OCI-LY3 (cell line): ENCODE measurements around the gene WSCD2.

ENCODE experiments used
- H2AFZ ChIP-seq: fragments of 200-600, 300-600 bp; shearing (Covaris generic); 2 replicates; pipeline ENCODE4 v1.6.0; 2014; ENCODE audit warnings: antibody characterized with exemption, low read depth, low read length
- H3K27ac ChIP-seq: fragments of 200-600, 300-600 bp; sonication (generic); 2 replicates; pipeline ENCODE4 v1.5.1; 2014; ENCODE audit warnings: mild to moderate bottlenecking, low read length, moderate library complexity, mixed read lengths
- H3K27me3 ChIP-seq: fragments of 200-600, 300-600 bp; sonication (generic); 2 replicates; pipeline ENCODE4 v1.6.1; 2014; ENCODE audit warnings: low read depth, low read length, mixed read lengths
- H3K36me3 ChIP-seq: fragments of 200-600, 300-600 bp; sonication (generic); replicated peaks from 2 replicates; pipeline ENCODE3; 2014; ENCODE audit warnings: low read depth, low read length, mixed read lengths
- H3K4me1 ChIP-seq: fragments of 300-600, 200-600 bp; sonication (generic); 2 replicates; pipeline ENCODE4 v1.6.1; 2014; ENCODE audit warnings: low read length, mixed read lengths
- H3K4me2 ChIP-seq: fragments of 200-600, 300-600 bp; sonication (generic); 2 replicates; pipeline ENCODE4 v1.6.1; 2014; ENCODE audit warnings: low read length, mixed read lengths
- H3K4me3 ChIP-seq: fragments of 300-600, 200-600 bp; sonication (generic); 2 replicates; pipeline ENCODE4 v1.5.1; 2014; ENCODE audit warnings: antibody characterized with exemption, mild to moderate bottlenecking, low read length, moderate library complexity
- H3K79me2 ChIP-seq: fragments of 300-600, 200-600 bp; shearing (Covaris generic); 2 replicates; pipeline ENCODE4 v1.6.1; 2014; ENCODE audit warnings: mild to moderate bottlenecking, low read length, mixed read lengths
- H3K9ac ChIP-seq: fragments of 300-600, 200-600 bp; shearing (Covaris generic); 2 replicates; pipeline ENCODE4 v1.6.0; 2014; ENCODE audit warnings: mild to moderate bottlenecking, low read length, moderate library complexity
- H3K9me3 ChIP-seq: fragments of 200-600, 300-600 bp; shearing (Covaris generic); 2 replicates; pipeline ENCODE4 v1.6.1; 2014; ENCODE audit warnings: low read length, mixed read lengths; ENCODE audit not compliant: insufficient read depth
- H4K20me1 ChIP-seq: fragments of 200-600, 300-600 bp; sonication (generic); 2 replicates; pipeline ENCODE4 v1.6.1; 2016; ENCODE audit warnings: low read length, mixed read lengths; ENCODE audit not compliant: insufficient read depth
- CTCF ChIP-seq: fragments of 200-600, 300-600 bp; sonication (generic); IDR thresholded peaks from 2 replicates; pipeline ENCODE4 v1.5.1; 2014; ENCODE audit warnings: antibody characterized with exemption, low read length, low read depth
- EZH2phosphoT487 ChIP-seq: fragments of 200-600 bp; shearing (Covaris generic); IDR thresholded peaks from 2 replicates; pipeline ENCODE4 v1.6.1; 2018; ENCODE audit warnings: antibody characterized with exemption, mixed run types, low read depth

Gene WSCD2

GRCh38 chr12:108151533-108152169 is 22.6 kb downstream of the WSCD2 start:
- peaks cover 16% of the 10 kb centered on the region for H3K27me3 ChIP-seq
- no peak overlapping the region for H2AFZ ChIP-seq
- H3K4me1 ChIP-seq = no peaks in the 10 kb centered on the region
- H3K9me3 ChIP-seq = no peaks in the 10 kb centered on the region
- no peak overlapping the region for H3K27ac ChIP-seq
- H3K36me3 ChIP-seq = no peaks in the 10 kb centered on the region
- H4K20me1 ChIP-seq = no peaks in the 10 kb centered on the region
- no peaks in the 10 kb centered on the region for H3K79me2 ChIP-seq
- TF ChIP-seq EZH2phosphoT487 = no peak
- TF ChIP-seq CTCF = no peak
- no peak overlapping the region for H3K9ac ChIP-seq
- H3K4me3 ChIP-seq = no peak overlapping the region
- no peak overlapping the region for H3K4me2 ChIP-seq

DNA sequence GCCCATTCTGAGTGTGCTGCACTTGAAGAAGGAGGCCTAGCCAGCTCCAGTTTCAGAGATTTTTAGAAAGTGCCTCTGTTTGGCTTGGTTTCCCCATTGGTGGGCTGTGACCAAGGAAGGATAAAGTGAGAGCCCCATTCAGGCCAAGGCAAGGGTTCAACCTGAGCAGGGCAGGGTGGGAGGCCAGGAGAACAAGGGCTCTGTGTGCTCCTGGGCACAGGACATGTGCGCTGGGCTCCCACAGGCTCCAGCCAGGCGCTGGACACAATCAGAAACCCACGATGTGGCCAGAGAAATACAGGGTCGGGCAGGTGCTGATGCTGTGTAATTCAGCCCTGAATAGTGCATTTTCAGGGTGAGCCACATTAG is 23.1 kb downstream of the WSCD2 start:
- no peak for TF ChIP-seq EZH2phosphoT487
- TF ChIP-seq CTCF = no peak
- H3K27me3 ChIP-seq = peaks cover 16% of the 10 kb centered on the region
- no peak overlapping the region for H2AFZ ChIP-seq
- no peaks in the 10 kb centered on the region for H3K79me2 ChIP-seq
- H3K4me1 ChIP-seq = no peaks in the 10 kb centered on the region
- H3K4me2 ChIP-seq = no peak overlapping the region
- H4K20me1 ChIP-seq = no peaks in the 10 kb centered on the region
- no peaks in the 10 kb centered on the region for H3K36me3 ChIP-seq
- no peak overlapping the region for H3K4me3 ChIP-seq
- no peak overlapping the region for H3K27ac ChIP-seq
- no peak overlapping the region for H3K9ac ChIP-seq
- H3K9me3 ChIP-seq = no peaks in the 10 kb centered on the region

GRCh38 chr12:108156717-108157116 is 27.6 kb downstream of the WSCD2 start:
- H3K4me1 ChIP-seq = peaks cover 9% of the 10 kb centered on the region; the same call in 1 of the 2 replicates
- no peaks in the 10 kb centered on the region for H3K79me2 ChIP-seq
- no peak overlapping the region for H3K4me2 ChIP-seq
- no peak for TF ChIP-seq EZH2phosphoT487
- no peak for TF ChIP-seq CTCF
- H2AFZ ChIP-seq = no peak overlapping the region
- no peak overlapping the region for H3K27ac ChIP-seq
- no peaks in the 10 kb centered on the region for H3K9me3 ChIP-seq
- no peaks in the 10 kb centered on the region for H3K36me3 ChIP-seq
- peaks cover 21% of the 10 kb centered on the region for H3K27me3 ChIP-seq
- H3K4me3 ChIP-seq = no peak overlapping the region
- H4K20me1 ChIP-seq = no peaks in the 10 kb centered on the region
- H3K9ac ChIP-seq = no peak overlapping the region

DNA sequence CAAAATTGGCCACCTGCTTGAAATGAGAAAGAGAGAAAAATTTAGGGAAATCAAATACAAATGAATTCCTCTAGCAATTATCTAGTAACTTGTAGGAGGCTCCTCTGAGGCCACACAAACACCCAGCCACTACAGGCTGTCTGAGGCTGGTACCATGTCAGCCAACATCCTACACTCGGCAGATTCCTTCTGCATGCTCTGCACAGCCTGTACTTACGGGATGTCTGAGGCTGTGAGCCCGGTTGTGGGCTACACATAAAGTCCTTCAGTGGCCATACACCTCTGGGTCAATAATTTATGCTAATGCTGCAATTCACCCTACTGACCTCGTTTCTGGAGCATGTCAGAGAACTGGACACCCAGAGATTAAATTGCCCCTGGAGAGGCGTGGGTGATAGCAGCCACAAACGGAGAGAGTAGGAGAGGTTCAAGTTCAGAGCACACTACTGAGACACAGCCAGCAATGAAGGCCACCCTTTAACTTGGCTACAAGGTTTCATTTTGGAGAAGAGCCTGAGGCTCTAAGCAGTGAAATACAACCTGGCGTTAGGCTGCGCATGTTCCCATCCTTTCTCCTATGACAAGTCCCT is 28.9 kb downstream of the WSCD2 start:
- TF ChIP-seq CTCF (no peak), EZH2phosphoT487 (no peak)
- H3K27ac ChIP-seq = no peak overlapping the region
- H3K9me3 ChIP-seq = no peaks in the 10 kb centered on the region
- H4K20me1 ChIP-seq = no peaks in the 10 kb centered on the region
- H3K4me1 ChIP-seq = peaks cover 9% of the 10 kb centered on the region; the same call in 1 of the 2 replicates
- H3K36me3 ChIP-seq = no peaks in the 10 kb centered on the region
- no peak overlapping the region for H3K9ac ChIP-seq
- H2AFZ ChIP-seq = no peak overlapping the region
- H3K79me2 ChIP-seq = no peaks in the 10 kb centered on the region
- no peak overlapping the region for H3K4me3 ChIP-seq
- H3K27me3 ChIP-seq = peaks cover 21% of the 10 kb centered on the region
- no peak overlapping the region for H3K4me2 ChIP-seq
